Measurements from ENCODE around the gene RAPSN. TPM values are rescaled to one million over a fixed set of nuclear protein-coding genes. Genes with fewer than 3 reads are reported as not detected.

Gene RAPSN
- total and polyA plus RNA-seq, 4 experiments from 2014 or later: 0.55 to 1.7 TPM; not detected in 2

DNA sequence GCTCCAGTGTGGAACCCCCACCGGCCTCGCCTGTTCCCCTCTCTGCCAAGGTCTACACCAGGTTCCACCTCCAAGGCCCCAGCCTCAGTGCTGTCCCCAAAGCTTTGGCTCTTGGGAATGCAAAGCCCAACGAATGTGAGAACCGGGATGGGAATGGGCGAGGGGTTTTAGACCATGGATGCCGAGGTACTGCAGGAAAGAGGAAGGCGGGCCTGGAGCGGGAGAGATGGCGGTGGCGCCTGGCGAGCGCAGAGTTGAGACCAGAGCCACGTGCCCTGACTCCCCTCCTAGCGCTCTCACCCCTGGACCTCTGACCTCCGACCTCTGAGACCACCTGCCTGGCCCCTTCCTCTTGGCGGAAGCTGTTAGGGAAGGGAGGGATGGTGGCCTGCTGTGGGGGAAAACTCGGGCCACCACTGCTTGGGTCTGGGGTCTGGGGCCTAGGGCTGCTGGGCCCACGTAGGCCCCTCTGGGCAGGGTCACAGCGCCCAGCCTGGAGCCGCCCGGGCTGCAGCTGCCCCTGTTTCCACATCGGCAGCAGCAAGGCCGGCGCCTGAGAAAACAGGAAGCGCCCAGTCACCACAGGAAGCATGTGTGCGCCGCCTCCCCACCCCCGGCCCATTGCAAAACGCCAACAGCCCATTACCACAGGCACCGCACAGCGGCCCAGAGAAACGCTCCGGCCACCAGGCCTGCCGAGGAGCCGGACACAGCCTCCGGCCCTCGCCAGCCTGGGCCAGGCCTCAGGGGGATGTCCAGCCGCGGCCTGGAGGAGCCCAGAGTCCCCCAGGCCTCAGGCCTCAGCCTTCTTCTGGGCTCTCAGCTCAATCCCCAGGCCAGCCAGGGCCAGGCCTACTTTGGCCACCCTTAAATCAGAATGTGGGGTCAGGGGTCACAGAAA is 54.4 kb downstream of the RAPSN start:
- H3K27me3 ChIP-seq (ENCODE audit: insufficient read depth, low read length): no peaks in the 10 kb centered on the region
- Mint-ChIP-seq H3K4me1 (peaks cover 17 to 70% (median 42%) of the 10 kb centered on the region in 4 donors), H3K4me3 (peak overlapping the region; percentile 50 to 76 (median 68)), H3K27ac (peak overlapping the region; percentile 73 to 91 (median 89)), H3K36me3 (no peaks in the 10 kb centered on the region), H3K27me3 (no peaks in the 10 kb centered on the region), H3K9me3 (peaks cover 0 to 3% (median 0%) of the 10 kb centered on the region in 8 donors)
- peak overlapping the region; percentile 47 to 69 for H3K4me3 ChIP-seq (ENCODE audit: low read length in 2 of 2)
- H3K27ac ChIP-seq (ENCODE audit: low read depth, low read length): peak overlapping the region; percentile 77
- peak; percentile 36 to 61 (median 42) for DNase-seq
- H3K9me3 ChIP-seq (ENCODE audit: control insufficient read depth in 1 of 2, low read length in 2 of 2): no peaks in the 10 kb centered on the region
- POLR2A ChIA-PET (ENCODE audit: partially characterized antibody): interaction anchor here (0.8 to 6.8 kb wide), 8 partner anchors 14 to 217 kb away, joined by 4 to 86 read pairs (median 7); partner anchors contain the start of genes ACP2, ARFGAP2, DDB2 and KBTBD4
- H3K4me1 ChIP-seq (ENCODE audit: insufficient read depth, low read length): peaks cover 58% of the 10 kb centered on the region
- intact Hi-C loops (cut with micrococcal nuclease): loop anchor here (1.0 kb wide), 1 partner anchor 14 kb away; the partner anchor contains the start of gene SLC39A13
- CTCF ChIA-PET (ENCODE audit: partially characterized antibody): interaction anchor here (1.4 to 9.6 kb wide), 4 partner anchors 13 to 21 kb away, joined by 4 to 116 read pairs (median 37); partner anchors contain the start of gene SLC39A13
- no peaks in the 10 kb centered on the region for H3K36me3 ChIP-seq (ENCODE audit: insufficient read depth, low read length)

- Mint-ChIP-seq H3K4me1 (peaks cover 19 to 72% (median 45%) of the 10 kb centered on the region in 4 donors), H3K27ac (peak overlapping the region; percentile 41 to 91 (median 86)), H3K36me3 (no peaks in the 10 kb centered on the region), H3K27me3 (no peaks in the 10 kb centered on the region), H3K9me3 (peaks cover 0 to 3% (median 0%) of the 10 kb centered on the region in 8 donors), H3K4me3 (peak overlapping the region in 6 of 8 donors; percentile 12 to 75 (median 19))
- DNase-seq: no peak
- H3K27ac ChIP-seq (ENCODE audit: low read depth, low read length): peak overlapping the region; percentile 77
- H3K4me1 ChIP-seq (ENCODE audit: insufficient read depth, low read length): peaks cover 61% of the 10 kb centered on the region
- H3K36me3 ChIP-seq (ENCODE audit: insufficient read depth, low read length): no peaks in the 10 kb centered on the region
- peak overlapping the region in 1 of 2 donors; percentile 69 for H3K4me3 ChIP-seq (ENCODE audit: low read length in 2 of 2)
- no peaks in the 10 kb centered on the region for H3K27me3 ChIP-seq (ENCODE audit: insufficient read depth, low read length)
- CTCF ChIA-PET (ENCODE audit: partially characterized antibody): interaction anchor here (1.3 to 9.6 kb wide), 5 partner anchors 9 to 21 kb away, joined by 4 to 116 read pairs (median 4); partner anchors contain the start of gene SLC39A13
- no peaks in the 10 kb centered on the region for H3K9me3 ChIP-seq (ENCODE audit: control insufficient read depth in 1 of 2, low read length in 2 of 2)
- intact Hi-C loops (cut with micrococcal nuclease): loop anchor here (1.0 kb wide), 1 partner anchor 14 kb away; the partner anchor contains the start of gene SLC39A13
- POLR2A ChIA-PET (ENCODE audit: partially characterized antibody): interaction anchor here (1.2 to 6.8 kb wide), 7 partner anchors 15 to 217 kb away, joined by 4 to 86 read pairs (median 7); partner anchors contain the start of genes ACP2, ARFGAP2, DDB2 and PSMC3
These were observed 55.0 kb downstream of the RAPSN start for GRCh38 chr11:47394050-47394321.

DNA sequence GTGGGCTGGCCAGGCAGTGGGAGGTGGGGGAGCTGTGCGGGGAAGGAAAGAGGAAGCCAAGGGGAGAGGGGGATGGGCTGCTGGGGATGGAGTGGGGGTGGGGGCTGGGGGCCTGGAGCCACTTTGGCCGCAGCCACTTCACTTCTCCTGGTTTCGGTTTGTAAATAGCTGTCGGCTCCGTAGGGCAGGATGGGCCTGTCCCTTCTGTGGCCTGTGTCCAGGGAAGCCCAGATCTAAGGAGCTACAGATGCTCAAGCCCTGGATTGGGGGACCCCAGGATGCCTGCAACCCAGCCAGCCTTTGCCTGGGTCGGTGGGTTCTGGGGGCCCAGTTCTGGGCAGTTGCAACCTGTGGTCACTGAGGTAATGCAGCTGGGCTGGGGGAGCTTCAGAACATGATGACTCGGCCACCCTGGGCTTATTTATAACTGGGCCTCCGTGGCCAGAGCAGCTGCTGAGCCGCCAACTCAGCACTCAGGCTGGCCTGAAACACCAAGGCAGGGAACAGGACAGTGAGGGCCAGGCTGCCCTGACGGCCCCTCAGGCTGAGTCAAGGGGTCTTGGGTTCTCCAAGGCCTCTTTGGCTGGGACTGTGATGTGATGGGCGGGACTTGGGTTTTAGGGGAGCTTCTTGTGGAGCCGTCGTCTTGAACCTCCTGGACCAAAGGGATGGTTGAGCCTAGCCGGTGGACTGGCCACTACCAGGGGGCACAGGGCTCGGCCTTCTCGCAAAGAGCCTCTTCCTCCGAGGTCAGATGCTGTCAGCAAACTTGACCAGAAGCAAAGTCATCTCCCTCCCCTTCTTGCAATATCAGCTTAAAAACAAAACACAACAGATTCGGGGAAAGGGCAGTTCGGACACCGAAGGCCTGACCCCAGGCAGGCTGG is 55.5 kb downstream of the RAPSN start:
- Histone ChIP-seq H3K9me3 (ENCODE audit: control insufficient read depth in 1 of 2, low read length in 2 of 2) (no peaks in the 10 kb centered on the region), H3K4me1 (ENCODE audit: insufficient read depth, low read length) (peaks cover 62% of the 10 kb centered on the region), H3K36me3 (ENCODE audit: insufficient read depth, low read length) (no peaks in the 10 kb centered on the region), H3K27ac (ENCODE audit: low read depth, low read length) (peak overlapping the region; percentile 77), H3K27me3 (ENCODE audit: insufficient read depth, low read length) (no peaks in the 10 kb centered on the region), H3K4me3 (ENCODE audit: low read length in 2 of 2) (peak overlapping the region in 1 of 2 donors; percentile 69)
- ChIA-PET POLR2A (ENCODE audit: partially characterized antibody) (interaction anchor here (0.6 to 6.8 kb wide), 7 partner anchors 15 to 216 kb away, joined by 3 to 86 read pairs (median 7); partner anchors contain the start of genes ACP2, ARFGAP2, DDB2 and PSMC3), CTCF (ENCODE audit: partially characterized antibody) (interaction anchor here (1.3 to 9.6 kb wide), 5 partner anchors 10 to 20 kb away, joined by 4 to 116 read pairs (median 4); partner anchors contain the start of gene SLC39A13)
- peak overlapping the region in 7 of 8 donors; percentile 17 to 75 (median 40) for H3K4me3 Mint-ChIP-seq
- no peaks in the 10 kb centered on the region for H3K27me3 Mint-ChIP-seq
- peaks cover 0 to 3% (median 0%) of the 10 kb centered on the region in 8 donors for H3K9me3 Mint-ChIP-seq
- H3K4me1 Mint-ChIP-seq: peaks cover 19 to 70% (median 45%) of the 10 kb centered on the region in 4 donors
- no peak for DNase-seq
- peak overlapping the region in 6 of 7 donors; percentile 65 to 91 (median 82) for H3K27ac Mint-ChIP-seq
- H3K36me3 Mint-ChIP-seq: no peaks in the 10 kb centered on the region
- intact Hi-C loops (cut with micrococcal nuclease): loop anchor here (1.0 kb wide), 1 partner anchor 15 kb away; the partner anchor contains the start of gene SLC39A13

GRCh38 chr11:47392546-47393162 is 56.3 kb downstream of the RAPSN start:
- Mint-ChIP-seq H3K9me3 (peaks cover 0 to 2% (median 0%) of the 10 kb centered on the region in 8 donors), H3K36me3 (no peaks in the 10 kb centered on the region), H3K4me3 (no peak overlapping the region), H3K27me3 (no peaks in the 10 kb centered on the region), H3K4me1 (peaks cover 18 to 73% (median 43%) of the 10 kb centered on the region in 4 donors), H3K27ac (peak overlapping the region in 1 of 7 donors; percentile 47)
- Histone ChIP-seq H3K27me3 (ENCODE audit: insufficient read depth, low read length) (no peaks in the 10 kb centered on the region), H3K4me3 (ENCODE audit: low read length in 2 of 2) (no peak overlapping the region), H3K27ac (ENCODE audit: low read depth, low read length) (no peak overlapping the region), H3K9me3 (ENCODE audit: control insufficient read depth in 1 of 2, low read length in 2 of 2) (no peaks in the 10 kb centered on the region), H3K4me1 (ENCODE audit: insufficient read depth, low read length) (peaks cover 62% of the 10 kb centered on the region), H3K36me3 (ENCODE audit: insufficient read depth, low read length) (no peaks in the 10 kb centered on the region)
- ChIA-PET POLR2A (ENCODE audit: partially characterized antibody) (interaction anchor here (0.6 to 6.8 kb wide), 4 partner anchors 16 to 193 kb away, joined by 3 to 86 read pairs (median 5); partner anchors contain the start of genes DDB2 and SLC39A13), CTCF (ENCODE audit: partially characterized antibody) (interaction anchor here (1.0 to 9.6 kb wide), 7 partner anchors 9 to 62 kb away, joined by 3 to 116 read pairs (median 4); partner anchors contain the start of gene SLC39A13)
- intact Hi-C loops (cut with micrococcal nuclease): no loop called here
- no peak for DNase-seq

- CTCF ChIA-PET (ENCODE audit: partially characterized antibody): interaction anchor here (0.7 to 9.6 kb wide), 6 partner anchors 9 to 251 kb away, joined by 3 to 116 read pairs (median 4); partner anchors contain the start of gene SLC39A13
- POLR2A ChIA-PET (ENCODE audit: partially characterized antibody): interaction anchor here (0.6 to 6.8 kb wide), 5 partner anchors 17 to 245 kb away, joined by 3 to 86 read pairs (median 3); partner anchors contain the start of genes DDB2 and SLC39A13
- Histone ChIP-seq H3K9me3 (ENCODE audit: control insufficient read depth in 1 of 2, low read length in 2 of 2) (no peaks in the 10 kb centered on the region), H3K4me1 (ENCODE audit: insufficient read depth, low read length) (peaks cover 62% of the 10 kb centered on the region), H3K36me3 (ENCODE audit: insufficient read depth, low read length) (no peaks in the 10 kb centered on the region), H3K4me3 (ENCODE audit: low read length in 2 of 2) (no peak overlapping the region), H3K27ac (ENCODE audit: low read depth, low read length) (no peak overlapping the region), H3K27me3 (ENCODE audit: insufficient read depth, low read length) (no peaks in the 10 kb centered on the region)
- Mint-ChIP-seq H3K4me1 (peaks cover 16 to 69% (median 39%) of the 10 kb centered on the region in 4 donors), H3K36me3 (no peaks in the 10 kb centered on the region), H3K4me3 (peak overlapping the region in 1 of 8 donors; percentile 30), H3K9me3 (peaks cover 0 to 2% (median 0%) of the 10 kb centered on the region in 8 donors), H3K27me3 (no peaks in the 10 kb centered on the region), H3K27ac (peak overlapping the region in 2 of 7 donors; percentile 68)
- intact Hi-C loops (cut with micrococcal nuclease): no loop called here
- DNase-seq: no peak
These were observed 57.1 kb downstream of the RAPSN start for GRCh38 chr11:47391711-47392432.
